Right ventricle myocardium inferior (tissue), 1 donor: ENCODE measurements around the gene ITGA1. TPM values are rescaled to one million over a fixed set of nuclear protein-coding genes. Genes with fewer than 3 reads are reported as not detected.
"Not testable (repeated sequence)": the region's sequence is repeated elsewhere in the genome, so short reads cannot be mapped to it uniquely, and the experiment has no call there.

Source experiments
- ATAC-seq: fragments of 200-7000 bp; cut with Tn5 transposase; one replicate; pipeline ENCODE4 v1.9.1; 2020; ENCODE audit warnings: mild to moderate bottlenecking, moderate library complexity
- DNase-seq: peaks from one replicate; pipeline ENCODE4 v3.0.0; 2021; ENCODE audit errors: missing footprints
- intact Hi-C: fragments of 100-400 bp; cut with DNase I; formaldehyde crosslinking; loops from one replicate; pipeline ENCODE4 v1.11.0; 2022
- long read RNA-seq: library from polyadenylated mRNA; unstranded; transcript quantifications from one replicate; pipeline ENCODE4 v2.0.0, GENCODE V29; 2021
- total RNA-seq: library from RNA; stranded (reverse); fragmentation: NEBNext Ultra II Directional; extraction: Animal tissue kit (Norgen Biotek cat#: 25700); gene quantifications from one replicate; pipeline ENCODE4 v1.2.1, GENCODE V29; 2021
- donor health status: DM: no; HTN: yes; CAD: no; lungs with severe emphysema.

ITGA1 gene
- 29.9 TPM for total RNA-seq
- long read RNA-seq, full-length matches to known transcripts, result 3 of 6 reads
- long read RNA-seq, partial matches to known transcripts, result 1 of 6 reads
- long read RNA-seq, other reads (novel, unspliced or antisense), result 2 of 6 reads

GRCh38 chr5:52787600-52788504 lies at the start of gene ITGA1, which contains the start of gene PELO:
ITGA1 (plus strand) TSS chr5:52787916; CDS start chr5:52788354, 438 bp downstream.
PELO (plus strand) TSS chr5:52787916; CDS start chr5:52800395, 12,479 bp downstream.
- intact Hi-C loops, result loop anchor here (2.0 to 5.0 kb wide), 5 partner anchors 49 to 127 kb away; no protein-coding TSS in a partner anchor
- DNase-seq (peak; percentile 87), ATAC-seq (peak; percentile 87)

GRCh38 chr5:52738095-52738506 lies 49.6 kb upstream of the ITGA1 start:
- intact Hi-C loops, result no loop called here
- ATAC-seq (no peak), DNase-seq (no peak)

- no peak for DNase-seq
- intact Hi-C loops, result no loop called here
- ATAC-seq, result no peak
Observed at GRCh38 chr5:52740007-52740406, 47.7 kb upstream of the ITGA1 start.

GRCh38 chr5:52743012-52743411 lies 44.7 kb upstream of the ITGA1 start:
- no peak for DNase-seq
- no peak for ATAC-seq
- intact Hi-C loops, result no loop called here

GRCh38 chr5:52743529-52743928 lies 44.2 kb upstream of the ITGA1 start:
- intact Hi-C loops, result no loop called here
- DNase-seq, result no peak
- ATAC-seq, result no peak

- ATAC-seq (no peak), DNase-seq (no peak)
- intact Hi-C loops, result no loop called here
Observed at GRCh38 chr5:52743970-52744369, 43.7 kb upstream of the ITGA1 start.

- intact Hi-C loops, DNase-seq, ATAC-seq: not testable (repeated sequence)
Observed at GRCh38 chr5:52744867-52745458, 42.8 kb upstream of the ITGA1 start.

- intact Hi-C loops, result no loop called here
- no peak for DNase-seq
- no peak for ATAC-seq
Observed at GRCh38 chr5:52746539-52746938, 41.2 kb upstream of the ITGA1 start.

GRCh38 chr5:52748590-52748989 lies 39.1 kb upstream of the ITGA1 start:
- DNase-seq (no peak), ATAC-seq (no peak)
- intact Hi-C loops, result no loop called here

- DNase-seq (no peak), ATAC-seq (no peak)
- intact Hi-C loops, result no loop called here
Observed at GRCh38 chr5:52749666-52750065, 38.0 kb upstream of the ITGA1 start.

GRCh38 chr5:52751137-52751536 lies 36.6 kb upstream of the ITGA1 start:
- intact Hi-C loops, result no loop called here
- DNase-seq (no peak), ATAC-seq (no peak)

GRCh38 chr5:52754051-52754450 lies 33.7 kb upstream of the ITGA1 start:
- ATAC-seq (no peak), DNase-seq (no peak)
- intact Hi-C loops, result no loop called here

- intact Hi-C loops, result no loop called here
- ATAC-seq, result no peak
- no peak for DNase-seq
Observed at GRCh38 chr5:52757527-52757926, 30.2 kb upstream of the ITGA1 start.

- DNase-seq (no peak), ATAC-seq (no peak)
- intact Hi-C loops, result no loop called here
Observed at GRCh38 chr5:52758014-52758413, 29.7 kb upstream of the ITGA1 start.

- intact Hi-C loops, result no loop called here
- no peak for DNase-seq
- ATAC-seq, result no peak
Observed at GRCh38 chr5:52759331-52759730, 28.4 kb upstream of the ITGA1 start.

- intact Hi-C loops, result no loop called here
- DNase-seq (no peak), ATAC-seq (no peak)
Observed at GRCh38 chr5:52760695-52761366, 26.9 kb upstream of the ITGA1 start.

GRCh38 chr5:52767217-52767743 lies 20.4 kb upstream of the ITGA1 start:
- intact Hi-C loops, result no loop called here
- no peak for ATAC-seq
- no peak for DNase-seq

GRCh38 chr5:52767766-52768480 lies 19.8 kb upstream of the ITGA1 start:
- intact Hi-C loops, result no loop called here
- DNase-seq (no peak), ATAC-seq (no peak)
